GM21576 (cell line): ENCODE results near the gene MARVELD1.

Experiments used
- ATAC-seq: cut with Tn5 transposase; IDR thresholded peaks from one replicate; pipeline ENCODE4 v1.9.1; 2021; ENCODE audit warnings: mild to moderate bottlenecking, moderate library complexity; ENCODE audit not compliant: unreplicated experiment

MARVELD1 gene

DNA sequence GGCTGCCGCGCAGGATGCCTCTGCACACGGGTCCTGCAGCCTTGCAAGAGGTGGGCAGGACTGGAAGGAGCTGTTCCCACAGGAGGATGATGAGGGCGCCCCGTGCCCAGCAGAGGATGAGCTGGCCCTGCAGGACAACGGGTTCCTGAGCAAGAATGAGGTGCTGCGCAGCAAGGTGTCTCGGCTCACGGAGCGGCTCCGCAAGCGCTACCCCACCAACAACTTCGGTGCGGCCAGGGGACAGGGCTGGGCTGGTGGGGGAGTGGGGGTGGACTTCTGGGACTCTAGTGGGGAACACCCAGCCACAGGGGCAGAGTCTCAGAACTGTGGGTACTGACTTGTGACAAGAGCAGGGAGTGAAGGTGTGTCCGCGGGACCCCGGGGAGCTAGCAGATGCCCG is 39.4 kb downstream of the MARVELD1 start:
- no peak for ATAC-seq

DNA sequence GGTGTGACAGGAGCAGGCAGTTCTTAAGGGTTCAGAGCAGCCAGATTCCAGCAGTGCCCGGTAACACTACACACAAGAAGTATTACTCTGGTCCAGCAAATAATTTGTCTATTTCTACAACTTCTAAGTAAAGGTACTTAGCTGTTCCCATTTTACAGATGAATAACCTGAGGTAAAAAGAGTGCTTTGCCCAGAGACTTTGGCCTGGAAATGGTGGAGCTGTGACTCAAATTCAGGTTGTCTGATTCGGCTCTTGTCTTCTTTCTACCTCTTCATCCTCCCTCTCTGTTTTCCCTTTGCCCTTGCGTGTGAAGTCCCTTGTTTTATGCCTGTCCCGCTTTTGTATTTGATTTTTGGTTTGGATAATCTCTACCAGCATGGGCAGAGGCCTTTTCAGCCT is 41.2 kb downstream of the MARVELD1 start:
- ATAC-seq = no peak

DNA sequence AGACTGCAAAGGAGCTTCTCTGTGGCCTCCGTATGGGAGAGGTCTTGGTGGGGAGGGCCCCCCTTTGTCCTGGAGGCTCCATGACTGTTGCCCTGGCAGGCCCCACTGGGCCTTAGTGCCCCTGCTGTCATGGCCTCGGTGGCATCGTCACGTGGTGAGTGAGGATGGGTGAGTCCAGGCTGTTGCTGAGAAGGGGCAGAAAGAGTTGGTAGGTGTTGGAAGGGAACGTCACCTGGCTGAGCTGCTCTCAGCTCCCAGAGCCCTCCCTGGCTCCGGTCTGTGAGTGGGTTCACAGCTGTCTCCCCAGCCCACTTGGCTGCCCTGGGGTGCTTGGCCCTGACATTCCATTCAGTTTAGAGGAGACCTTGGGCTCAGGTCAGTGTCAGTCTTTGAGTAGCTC is 42.2 kb downstream of the MARVELD1 start:
- ATAC-seq = no peak

DNA sequence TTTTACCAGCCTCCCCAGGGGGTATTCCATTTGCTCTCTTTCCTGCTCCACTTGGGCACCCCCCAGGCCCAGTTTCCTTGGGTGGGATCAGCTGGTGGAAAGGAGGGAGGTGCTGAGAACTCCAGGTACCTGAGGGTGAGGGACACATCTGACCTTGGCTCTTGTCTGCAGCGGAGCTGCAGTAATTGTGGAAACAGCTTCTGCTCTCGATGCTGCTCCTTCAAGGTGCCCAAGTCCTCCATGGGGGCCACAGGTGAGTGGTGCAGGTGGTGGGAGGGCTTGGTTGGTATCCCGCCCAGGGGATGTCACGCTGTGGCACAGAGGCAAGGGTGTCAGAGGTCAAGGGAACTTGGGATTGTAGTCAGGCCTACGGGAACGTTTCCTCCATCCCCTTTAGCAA is 43.9 kb downstream of the MARVELD1 start:
- ATAC-seq = no peak

DNA sequence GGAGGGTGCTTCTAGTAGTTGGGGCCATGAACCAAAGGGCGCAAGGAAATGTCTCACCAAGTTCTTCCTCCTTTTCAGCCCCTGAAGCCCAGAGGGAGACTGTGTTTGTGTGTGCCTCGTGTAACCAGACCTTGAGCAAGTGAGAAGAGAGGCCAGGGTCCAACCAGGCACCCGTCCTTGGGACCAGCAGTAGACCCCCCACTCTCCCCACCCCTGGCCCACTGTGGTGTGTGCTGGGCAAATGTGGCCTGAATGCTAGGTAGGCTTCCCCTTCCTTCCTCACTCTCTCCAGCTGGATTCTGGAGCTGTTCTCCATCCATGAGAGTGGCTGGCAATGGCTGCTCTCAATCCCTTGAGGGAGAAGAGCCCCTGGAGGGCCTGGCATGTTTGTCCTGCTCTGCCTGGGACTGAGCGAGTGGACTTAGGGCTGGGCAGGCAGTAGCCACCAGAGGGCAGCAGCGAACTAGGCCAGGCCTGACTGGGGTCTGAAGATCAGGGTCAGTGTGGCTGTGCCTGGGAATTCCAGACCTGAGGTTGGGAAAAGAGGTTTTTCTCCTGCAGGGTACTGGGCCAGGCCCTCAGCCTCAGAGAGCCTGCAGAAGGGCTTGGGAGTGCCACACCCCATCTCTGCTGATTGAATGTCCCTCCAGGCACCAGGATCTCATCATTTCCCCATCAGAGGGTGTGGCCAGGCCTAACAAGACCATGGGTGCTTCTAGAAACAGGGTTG is 45.8 kb downstream of the MARVELD1 start:
- peak; percentile 57 for ATAC-seq

- no peak for ATAC-seq
Observed at GRCh38 chr10:97759946-97760345, 46.4 kb downstream of the MARVELD1 start.

DNA sequence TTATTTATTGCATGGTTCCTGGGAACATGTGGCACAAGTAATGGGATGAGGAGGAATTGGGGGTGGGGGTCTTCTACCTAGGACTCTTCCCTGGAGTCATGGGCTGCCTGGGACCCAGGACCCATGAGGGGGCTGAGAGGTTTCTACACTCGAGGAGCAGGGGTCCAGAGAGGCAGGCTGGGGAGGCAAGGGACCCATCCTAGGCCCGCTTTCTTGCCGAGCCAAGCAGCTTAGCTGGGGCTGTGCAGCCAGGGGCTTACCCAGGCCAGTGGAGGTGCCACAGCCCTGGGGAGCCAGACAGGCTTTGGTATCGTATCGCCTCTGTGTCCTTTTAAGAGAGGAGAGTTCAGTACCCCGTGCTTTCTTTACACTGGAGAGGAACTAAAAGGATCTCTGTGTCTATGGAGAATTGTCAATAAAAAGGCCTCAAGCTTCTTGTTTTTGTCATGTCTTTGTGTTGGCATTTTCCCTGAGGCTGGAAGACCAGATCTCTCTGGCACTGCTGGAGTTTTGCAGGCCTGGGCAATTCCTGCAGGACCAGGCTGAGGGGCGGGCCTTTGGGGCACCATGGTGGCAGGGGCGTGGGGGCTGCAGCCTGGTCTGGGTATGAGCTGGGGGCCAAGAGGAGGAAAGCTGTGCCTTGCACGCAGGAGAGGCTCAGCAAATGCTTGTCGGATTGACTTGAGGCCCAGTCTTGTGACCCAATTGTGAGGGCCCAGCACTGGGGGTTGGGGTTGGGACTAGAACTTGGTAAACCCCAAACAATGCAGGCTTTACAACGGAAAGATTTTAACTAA is 47.1 kb downstream of the MARVELD1 start:
- ATAC-seq = no peak

GRCh38 chr10:97761331-97761865 is 47.9 kb downstream of the MARVELD1 start:
- no peak for ATAC-seq

DNA sequence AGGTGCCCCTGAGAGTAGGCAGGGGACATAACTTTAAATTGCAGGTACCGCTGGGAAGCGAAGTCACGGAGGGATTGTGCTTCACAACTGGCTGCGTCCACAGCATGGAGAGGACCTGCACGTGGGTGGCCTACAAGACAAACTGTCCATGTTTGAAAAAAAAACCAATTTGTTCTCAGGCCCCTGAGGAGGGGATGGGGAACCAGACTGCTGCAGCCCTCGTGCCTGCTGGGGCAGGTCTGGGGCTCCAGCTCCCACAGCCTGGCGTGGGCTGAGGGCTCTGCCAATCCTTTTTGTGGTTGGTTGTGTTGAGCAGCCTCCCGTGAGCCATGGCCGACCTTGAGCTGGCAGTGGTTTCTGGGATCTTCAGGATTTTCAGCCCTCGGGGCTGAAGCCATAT is 48.5 kb downstream of the MARVELD1 start:
- ATAC-seq = no peak

DNA sequence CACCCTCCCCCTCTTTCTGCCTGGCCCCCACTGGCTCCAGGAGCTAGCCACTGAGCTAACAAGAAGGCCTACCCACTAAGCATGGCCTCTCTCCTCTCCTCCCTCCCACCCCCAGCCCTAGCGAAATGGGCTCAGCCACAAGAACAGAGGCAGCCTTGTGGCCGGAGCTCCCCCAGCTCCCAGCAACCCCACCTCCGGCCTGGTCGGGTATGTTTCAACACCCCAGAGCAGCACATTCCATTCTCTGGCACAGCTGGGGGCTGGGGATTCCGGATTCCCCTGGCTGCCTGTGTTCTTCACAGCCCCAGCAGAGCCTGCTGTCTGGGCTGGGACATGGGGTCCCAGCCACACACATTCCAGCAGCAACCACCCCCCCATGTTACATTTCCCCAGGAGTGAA is 49.3 kb downstream of the MARVELD1 start:
- ATAC-seq = no peak

DNA sequence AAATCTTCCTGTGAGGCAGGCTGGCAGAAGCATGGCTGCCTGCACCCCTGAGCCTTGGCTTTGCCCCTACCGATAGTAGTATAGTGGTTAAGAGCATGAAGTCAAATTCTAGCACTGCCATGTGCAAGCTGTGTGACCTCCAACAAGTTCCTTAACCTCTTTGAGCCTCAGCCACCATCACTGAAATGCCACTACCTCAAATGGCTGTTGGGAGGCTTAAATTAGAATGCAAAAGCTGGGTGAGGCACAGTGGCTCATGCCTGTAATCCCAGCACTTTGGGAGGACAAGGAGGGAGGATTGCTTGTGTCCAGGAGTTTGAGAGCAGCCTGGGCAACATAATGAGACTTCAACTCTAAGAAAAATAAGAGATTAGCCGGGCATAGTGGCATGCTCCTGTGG is 49.9 kb downstream of the MARVELD1 start:
- ATAC-seq = no peak

DNA sequence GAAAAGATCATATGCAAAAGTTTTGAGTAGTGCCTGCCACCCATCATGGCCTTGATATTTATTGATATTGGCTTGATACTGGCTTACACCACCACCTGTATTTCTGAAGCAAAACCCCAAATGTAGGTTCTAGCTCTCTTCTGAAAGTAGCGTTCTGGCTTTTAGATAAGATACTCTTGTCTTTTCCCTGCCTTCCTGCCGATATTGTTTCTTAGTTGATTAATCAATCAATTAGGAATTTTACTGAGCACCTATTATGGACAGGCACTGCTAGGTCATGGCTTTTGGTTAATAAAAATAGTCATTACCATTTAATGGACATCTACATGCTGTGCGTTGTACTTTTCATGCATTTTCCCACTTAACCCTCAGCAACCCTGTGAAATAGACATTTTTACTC is 50.4 kb downstream of the MARVELD1 start:
- ATAC-seq = no peak

GRCh38 chr10:97764519-97764931 is 51.0 kb downstream of the MARVELD1 start:
- no peak for ATAC-seq

GRCh38 chr10:97765201-97765600 is 51.7 kb downstream of the MARVELD1 start:
- ATAC-seq = no peak

GRCh38 chr10:97766106-97766810 is 52.7 kb downstream of the MARVELD1 start:
- no peak for ATAC-seq

DNA sequence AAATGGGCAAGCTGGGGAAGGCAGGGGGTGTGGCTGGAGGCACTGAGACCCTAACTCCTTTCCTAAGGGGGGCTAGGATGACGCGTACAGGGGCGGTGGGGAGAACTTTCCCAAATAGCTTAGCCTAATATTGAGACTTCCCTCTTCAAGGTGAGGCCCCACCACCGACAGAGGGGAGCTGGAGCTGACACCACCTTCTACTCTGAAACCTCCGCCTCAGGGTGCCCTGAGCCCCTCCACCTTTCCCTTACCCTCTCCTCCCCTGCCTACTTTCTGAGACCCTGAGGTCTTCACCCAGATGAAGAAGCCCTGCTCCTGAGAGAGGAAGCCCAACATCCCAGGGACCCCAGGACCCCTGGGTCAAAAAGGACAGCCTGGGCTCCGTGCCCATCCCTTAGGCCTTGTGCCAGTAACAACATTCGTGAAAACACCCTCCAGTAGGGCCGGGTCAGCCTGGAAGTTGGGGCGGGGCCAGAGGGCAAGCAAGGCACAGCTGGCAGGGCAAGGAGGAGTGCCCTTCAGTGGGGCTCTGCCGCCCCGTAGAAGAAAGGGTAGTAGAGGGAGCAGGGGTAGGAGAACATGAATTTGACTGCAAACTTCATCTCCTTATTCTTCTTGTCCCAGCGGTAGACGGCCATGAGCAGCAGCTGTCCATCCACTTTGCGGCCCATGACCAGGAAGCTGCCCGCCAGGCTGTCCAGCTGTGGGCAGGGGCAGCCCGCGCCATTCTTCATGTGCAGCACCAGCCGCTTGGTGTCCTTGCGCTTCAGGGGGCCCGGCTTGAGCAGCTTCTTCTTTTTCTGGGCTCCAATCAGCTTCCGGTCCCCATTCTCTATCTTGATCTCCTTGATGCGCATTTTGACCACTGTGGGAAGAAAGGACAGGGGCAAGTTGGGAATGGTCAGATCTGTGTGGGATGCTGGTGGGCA is 53.7 kb downstream of the MARVELD1 start:
- no peak for ATAC-seq
